Measurements from ENCODE around the gene CNTNAP2.
"Not testable (repeated sequence)": the region's sequence is repeated elsewhere in the genome, so short reads cannot be mapped to it uniquely, and the experiment has no call there.

CNTNAP2 gene

GRCh38 chr7:148437043-148437442 is 2320.4 kb downstream of the CNTNAP2 start:
- no peak for FAIRE-seq

- no peak for FAIRE-seq
These were observed 2325.6 kb downstream of the CNTNAP2 start for GRCh38 chr7:148442141-148442655.

- no peak for FAIRE-seq
These were observed 2326.3 kb downstream of the CNTNAP2 start for GRCh38 chr7:148442933-148443332.

- FAIRE-seq, result no peak
These were observed 2328.9 kb downstream of the CNTNAP2 start for GRCh38 chr7:148445260-148446044.

GRCh38 chr7:148447221-148447849 is 2330.7 kb downstream of the CNTNAP2 start:
- FAIRE-seq, result peak; percentile 91

- not testable (repeated sequence) for FAIRE-seq
These were observed 2334.9 kb downstream of the CNTNAP2 start for GRCh38 chr7:148451526-148451925.

- FAIRE-seq, result no peak
These were observed 2339.8 kb downstream of the CNTNAP2 start for GRCh38 chr7:148456351-148456750.

- FAIRE-seq, result no peak
These were observed 2340.8 kb downstream of the CNTNAP2 start for GRCh38 chr7:148457310-148457921.

- no peak for FAIRE-seq
These were observed 2341.7 kb downstream of the CNTNAP2 start for GRCh38 chr7:148458263-148458662.

GRCh38 chr7:148461392-148462179 is 2345.0 kb downstream of the CNTNAP2 start:
- no peak for FAIRE-seq

- not testable (repeated sequence) for FAIRE-seq
These were observed 2346.2 kb downstream of the CNTNAP2 start for GRCh38 chr7:148462774-148463173.

- no peak for FAIRE-seq
These were observed 2346.6 kb downstream of the CNTNAP2 start for GRCh38 chr7:148463210-148463609.

GRCh38 chr7:148464947-148465346 is 2348.3 kb downstream of the CNTNAP2 start:
- FAIRE-seq, result no peak

- not testable (repeated sequence) for FAIRE-seq
These were observed 2348.8 kb downstream of the CNTNAP2 start for GRCh38 chr7:148465441-148465840.

- no peak for FAIRE-seq
These were observed 2349.5 kb downstream of the CNTNAP2 start for GRCh38 chr7:148466120-148466519.

- FAIRE-seq, result no peak
These were observed 2352.1 kb downstream of the CNTNAP2 start for GRCh38 chr7:148468700-148469098.

Data from endometrium (tissue), 2 donors.